Left lung (tissue), 10 donors: ENCODE results near the gene ZMYND8. TPM values are rescaled to one million over a fixed set of nuclear protein-coding genes. Genes with fewer than 3 reads are reported as not detected.
"Not testable (repeated sequence)": the region's sequence is repeated elsewhere in the genome, so short reads cannot be mapped to it uniquely, and the experiment has no call there.

Experiments used
- ATAC-seq: fragments of 200-7000 bp; cut with Tn5 transposase; one replicate; pipeline ENCODE4 v1.9.1; 2020; ENCODE audit warnings: moderate library complexity
- DNase-seq, 4 donors: peaks; one replicate each; pipeline ENCODE4 v3.0.0-alpha.2; 2013 to 2020
- H3K27ac ChIP-seq, 2 donors: fragments of 200-600 bp; sonication (generic) in 1 of 2; one replicate each; pipeline versions ENCODE4 v1.5.0 to v1.8.0; 2020 to 2021
- H3K27me3 ChIP-seq, 2 donors: fragments of 200-600 bp; sonication (generic) in 1 of 2; one replicate each; pipeline versions ENCODE4 v1.5.0 to v1.8.0; 2020 to 2021
- H3K36me3 ChIP-seq, 2 donors: fragments of 200-600 bp; sonication (generic) in 1 of 2; one replicate each; pipeline versions ENCODE4 v1.5.0 to v1.8.0; 2020 to 2021
- H3K4me1 ChIP-seq, 2 donors: fragments of 200-600 bp; one replicate each; pipeline ENCODE4 v1.8.0; 2021
- H3K4me3 ChIP-seq, 2 donors: fragments of 200-600 bp; sonication (generic) in 1 of 2; one replicate each; pipeline versions ENCODE4 v1.5.0 to v1.8.0; 2020 to 2021; ENCODE audit warnings: mild to moderate bottlenecking in 1 of 2
- H3K9me3 ChIP-seq, 2 donors: fragments of 200-600 bp; sonication (generic) in 1 of 2; one replicate each; pipeline versions ENCODE4 v1.5.0 to v1.8.0; 2020 to 2021
- CTCF ChIP-seq, 2 donors: fragments of 200-600 bp; sonication (generic) in 1 of 2; IDR thresholded peaks; one replicate each; pipeline versions ENCODE4 v1.5.0 to v1.8.0; 2021; ENCODE audit warnings: antibody characterized with exemption in 2 of 2
- intact Hi-C, 2 donors: fragments of 100-400 bp; cut with DNase I; formaldehyde crosslinking; loops; one replicate each; pipeline versions ENCODE4 v1.11.2 to v1.14.2; 2022
- polyA plus RNA-seq, 6 donors: library from polyadenylated mRNA; unstranded; fragments of 120-200 nt; gene quantifications; one replicate each; pipeline ENCODE4 v1.2.1, GENCODE V29; 2013; ENCODE audit not compliant: insufficient read length in 6 of 6
- total RNA-seq, 2 donors: library from RNA; stranded (reverse); fragmentation: NEBNext Ultra II Directional; extraction: Animal tissue kit (Norgen Biotek cat#: 25700); gene quantifications; one replicate each; pipeline ENCODE4 v1.2.1, GENCODE V29; 2021
- donor health status: DM: no; HTN: yes; CAD: no.
- donor health status: DM: no; HTN: no; CAD: no.

ZMYND8 gene
- total and polyA plus RNA-seq, 8 donors, result 38.9 to 50.8 (median 42.4) TPM

DNA sequence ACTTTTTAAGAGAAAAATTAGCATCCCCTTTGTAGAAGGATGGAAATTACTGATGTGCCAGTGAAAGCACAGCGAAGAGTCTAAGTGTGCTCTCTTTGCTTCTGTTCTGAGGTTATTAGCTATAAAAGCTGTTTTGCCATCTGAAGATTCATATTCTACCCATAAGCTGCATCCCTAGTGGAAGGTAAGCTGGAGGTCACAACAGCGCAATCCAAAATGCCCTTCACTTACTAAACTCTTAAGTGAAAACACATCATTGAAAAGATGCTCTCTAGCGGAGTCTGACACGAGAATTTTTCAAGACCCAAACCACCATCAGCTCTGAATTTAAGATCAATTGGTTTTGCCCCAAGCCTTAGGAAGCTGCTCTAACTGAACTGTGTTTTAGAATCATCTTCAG lies 113.5 kb downstream of the ZMYND8 start:
- intact Hi-C loops, result no loop called here
- no peak for ATAC-seq
- Histone ChIP-seq H3K4me3 (no peak overlapping the region), H3K4me1 (peaks cover 5% of the 10 kb centered on the region in 2 donors), H3K27ac (no peak overlapping the region), H3K9me3 (no peaks in the 10 kb centered on the region), H3K36me3 (peaks cover 0 to 83% of the 10 kb centered on the region in 2 donors), H3K27me3 (no peaks in the 10 kb centered on the region)
- TF ChIP-seq CTCF (IDR thresholded peaks at IDR 0.05), result no peak
- no peak for DNase-seq

GRCh38 chr20:47241345-47241781 lies 115.1 kb downstream of the ZMYND8 start:
- Histone ChIP-seq H3K36me3 (peaks cover 0 to 83% of the 10 kb centered on the region in 2 donors), H3K4me3 (no peak overlapping the region), H3K27me3 (no peaks in the 10 kb centered on the region), H3K9me3 (no peaks in the 10 kb centered on the region), H3K4me1 (peaks cover 5% of the 10 kb centered on the region in 2 donors), H3K27ac (no peak overlapping the region)
- intact Hi-C loops, result no loop called here
- no peak for TF ChIP-seq CTCF (IDR thresholded peaks at IDR 0.05)
- ATAC-seq (peak; percentile 64), DNase-seq (peak in 2 of 4 donors; percentile 76 to 88)

- ATAC-seq, H3K27me3 ChIP-seq, DNase-seq, H3K27ac ChIP-seq, H3K4me1 ChIP-seq, H3K9me3 ChIP-seq, H3K4me3 ChIP-seq, intact Hi-C loops: not testable (repeated sequence)
- H3K36me3 ChIP-seq, result peaks cover 0 to 83% of the 10 kb centered on the region in 2 donors
These were observed 116.4 kb downstream of the ZMYND8 start for GRCh38 chr20:47240096-47240495.

GRCh38 chr20:47239719-47240067 lies 116.8 kb downstream of the ZMYND8 start:
- Histone ChIP-seq H3K36me3 (peaks cover 0 to 83% of the 10 kb centered on the region in 2 donors), H3K27me3 (no peaks in the 10 kb centered on the region), H3K9me3 (no peaks in the 10 kb centered on the region), H3K4me1 (peaks cover 5% of the 10 kb centered on the region in 2 donors), H3K4me3 (no peak overlapping the region), H3K27ac (no peak overlapping the region)
- TF ChIP-seq CTCF (IDR thresholded peaks at IDR 0.05), result no peak
- ATAC-seq, result no peak
- intact Hi-C loops, result no loop called here
- DNase-seq, result no peak

DNA sequence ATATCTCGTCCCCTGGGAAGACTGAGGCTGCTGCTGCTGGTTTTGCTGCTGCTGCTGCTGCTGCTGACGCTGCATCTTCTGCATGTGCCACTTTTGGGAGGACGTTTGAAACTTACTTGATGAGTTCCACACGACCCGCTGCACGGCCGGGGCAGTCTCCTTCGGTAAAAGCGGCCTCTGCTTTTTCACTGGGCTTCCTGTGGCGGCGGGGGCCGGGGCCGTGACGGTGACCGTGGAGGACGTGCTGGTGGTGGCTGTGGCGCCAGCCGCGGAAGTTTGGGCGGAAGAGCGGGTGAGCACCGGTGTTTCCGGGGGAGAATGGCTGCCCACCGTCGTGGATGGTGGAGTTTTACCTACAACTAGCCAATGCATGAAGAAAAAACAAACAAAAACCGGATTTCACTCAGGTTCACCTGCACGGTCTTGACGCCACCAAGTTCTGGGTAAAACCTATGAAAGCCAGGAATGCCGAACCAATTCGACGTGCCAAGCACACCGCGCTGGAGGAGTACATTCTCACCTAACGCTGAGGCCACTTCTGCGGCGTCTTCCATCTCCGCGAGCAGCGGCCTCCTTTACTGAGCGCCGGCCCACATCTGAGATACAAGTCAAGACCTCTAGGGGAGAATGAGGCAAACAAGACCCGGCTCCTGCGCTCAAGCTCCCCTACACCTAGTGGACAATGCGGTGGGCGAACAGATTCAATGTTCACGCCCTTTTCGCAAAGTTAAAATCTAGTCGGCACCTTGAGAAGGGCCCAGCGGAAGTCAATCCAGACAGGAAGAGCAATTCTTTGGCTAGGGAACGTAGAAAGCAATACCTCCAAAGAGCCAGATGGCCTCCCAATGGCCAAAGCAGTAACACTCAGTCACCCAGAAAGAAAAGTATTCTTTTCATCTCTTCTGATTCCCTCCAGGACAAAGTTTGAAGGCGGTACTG lies 117.5 kb downstream of the ZMYND8 start:
- Histone ChIP-seq H3K27me3 (no peaks in the 10 kb centered on the region), H3K4me1 (peaks cover 0 to 5% of the 10 kb centered on the region in 2 donors), H3K9me3 (no peaks in the 10 kb centered on the region), H3K36me3 (peaks cover 0 to 83% of the 10 kb centered on the region in 2 donors), H3K4me3 (no peak overlapping the region), H3K27ac (no peak overlapping the region)
- TF ChIP-seq CTCF (IDR thresholded peaks at IDR 0.05), result no peak
- ATAC-seq (no peak), DNase-seq (no peak)
- intact Hi-C loops, result no loop called here
